ENCODE data around the gene CRIM1.

DNA sequence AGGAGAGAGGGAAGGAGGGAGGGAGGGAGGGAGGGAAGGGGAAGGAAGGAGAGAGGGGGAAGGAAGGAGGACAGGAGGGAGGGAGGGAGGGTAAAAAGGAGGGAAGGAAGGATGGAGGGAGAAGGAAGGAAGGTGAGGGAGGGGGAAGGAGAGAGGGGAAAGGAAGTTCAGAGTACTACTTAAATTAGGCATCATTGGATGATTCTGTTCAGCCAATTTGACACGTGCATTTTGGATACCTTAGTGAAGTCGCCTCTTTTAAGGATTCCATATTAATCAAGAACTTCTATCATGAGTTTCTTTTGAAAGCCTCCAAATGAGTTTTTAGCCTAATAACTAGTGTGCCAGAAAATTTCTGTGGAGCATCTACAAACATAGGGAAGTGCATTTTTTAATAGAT, 179.5 kb downstream of the CRIM1 start:
- TF ChIP-seq EZH2phosphoT487 (IDR thresholded peaks at IDR 0.05; ENCODE audit: insufficient read depth, low read depth) = no peak
- TF ChIP-seq EZH2 (IDR thresholded peaks at IDR 0.05; ENCODE audit: insufficient read depth, poor library complexity, severe bottlenecking) = no peak

All from GM23248 (cell line).